Skeletal muscle satellite cell (primary cell): ENCODE data around the gene ELMO1.

ENCODE experiments used
- H3K27me3 ChIP-seq: 2 replicates; pipeline ENCODE4 v1.7.0; 2013; ENCODE audit warnings: low read length; ENCODE audit not compliant: control insufficient read depth, insufficient read depth
- H3K36me3 ChIP-seq: 2 replicates; pipeline ENCODE4 v1.7.0; 2013; ENCODE audit warnings: mild to moderate bottlenecking, control low read depth, low read length; ENCODE audit not compliant: insufficient read depth
- H3K4me1 ChIP-seq: 2 replicates; pipeline ENCODE4 v1.7.0; 2013; ENCODE audit warnings: low read length; ENCODE audit not compliant: control insufficient read depth, insufficient read depth
- H3K4me2 ChIP-seq: 2 replicates; pipeline ENCODE4 v1.7.0; 2013; ENCODE audit warnings: mild to moderate bottlenecking, low read length
- H3K4me3 ChIP-seq: 2 replicates; pipeline ENCODE4 v1.7.0; 2013; ENCODE audit warnings: low read length
- H3K9ac ChIP-seq: 2 replicates; pipeline ENCODE4 v1.7.0; 2013; ENCODE audit warnings: mild to moderate bottlenecking, low read depth, low read length, moderate library complexity
- H3K9me3 ChIP-seq: replicated peaks from 2 replicates; pipeline ENCODE4 v1.7.0; 2013; ENCODE audit warnings: mild to moderate bottlenecking, control low read depth, low read length

The ELMO1 gene

DNA sequence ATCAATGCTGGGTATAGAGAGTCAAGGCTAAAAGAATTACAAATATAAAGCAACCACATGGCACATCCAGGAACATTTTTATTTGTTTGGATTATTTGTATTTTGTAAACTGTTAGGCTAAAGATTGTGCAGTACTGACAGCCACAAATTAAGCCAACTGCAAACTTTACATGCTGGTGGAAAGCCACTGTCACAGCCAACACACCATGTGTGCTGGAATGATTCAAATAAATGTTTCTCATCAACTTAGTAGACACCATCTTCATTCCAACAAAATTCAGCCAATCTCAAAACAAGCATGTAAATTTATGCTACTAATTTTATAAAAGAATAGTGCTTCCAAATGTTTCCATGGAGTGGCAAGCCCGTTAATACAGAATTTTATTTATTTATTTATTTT, 211.8 kb downstream of the ELMO1 start:
- H3K4me2 ChIP-seq, result no peak overlapping the region
- no peak overlapping the region for H3K9ac ChIP-seq
- no peaks in the 10 kb centered on the region for H3K9me3 ChIP-seq
- H3K4me1 ChIP-seq, result no peaks in the 10 kb centered on the region
- H3K27me3 ChIP-seq, result no peaks in the 10 kb centered on the region
- H3K36me3 ChIP-seq, result no peaks in the 10 kb centered on the region
- no peak overlapping the region for H3K4me3 ChIP-seq

DNA sequence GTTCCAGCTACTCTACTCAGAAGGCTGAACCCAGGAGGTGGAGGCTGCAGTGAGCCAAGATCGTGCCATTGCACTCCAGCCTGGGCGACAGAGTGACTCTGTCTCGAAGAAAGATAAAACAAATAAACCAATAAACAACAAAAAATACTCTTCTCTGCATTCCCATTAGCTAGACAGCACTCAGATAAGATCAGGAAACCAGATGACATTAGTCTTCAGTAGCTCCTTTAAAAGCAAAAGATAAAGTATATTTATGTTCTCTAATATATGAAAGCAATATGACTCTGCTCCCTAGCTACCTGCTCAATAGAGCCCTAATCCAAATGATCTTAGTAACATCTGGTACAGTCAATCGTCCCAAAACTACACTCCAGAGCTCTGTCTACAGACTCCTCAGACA, 212.9 kb downstream of the ELMO1 start:
- Histone ChIP-seq H3K36me3 (no peaks in the 10 kb centered on the region), H3K4me2 (no peak overlapping the region), H3K27me3 (no peaks in the 10 kb centered on the region)

DNA sequence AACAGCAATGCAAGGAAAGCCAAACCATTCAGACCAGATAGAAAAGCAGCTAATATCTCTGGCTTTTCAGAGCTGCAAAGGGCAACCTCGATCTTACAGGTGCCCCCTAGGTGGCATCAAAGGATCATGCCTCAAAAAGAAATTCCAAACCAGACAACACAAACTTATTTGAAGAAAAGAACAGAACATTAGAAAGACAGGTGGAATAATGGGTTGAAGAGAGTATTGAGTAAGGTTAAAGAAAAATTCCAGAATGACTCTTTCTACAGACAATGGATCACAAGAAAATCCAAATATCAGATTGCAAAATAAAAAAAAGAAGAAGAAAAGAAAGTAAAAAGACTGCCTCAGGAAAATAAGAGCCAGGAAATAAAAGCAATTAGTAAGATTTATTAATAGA, 213.7 kb downstream of the ELMO1 start:
- H3K27me3 ChIP-seq, result no peaks in the 10 kb centered on the region
- H3K9me3 ChIP-seq, result no peaks in the 10 kb centered on the region
- no peaks in the 10 kb centered on the region for H3K36me3 ChIP-seq
- no peaks in the 10 kb centered on the region for H3K4me1 ChIP-seq
- no peak overlapping the region for H3K9ac ChIP-seq
- H3K4me2 ChIP-seq, result no peak overlapping the region
- H3K4me3 ChIP-seq, result no peak overlapping the region

More for the DNA sequence above, 212.9 kb downstream of the ELMO1 start:
- H3K9ac ChIP-seq, result no peak overlapping the region
- H3K4me1 ChIP-seq, result no peaks in the 10 kb centered on the region
- H3K4me3 ChIP-seq, result no peak overlapping the region
- H3K9me3 ChIP-seq, result no peaks in the 10 kb centered on the region

DNA sequence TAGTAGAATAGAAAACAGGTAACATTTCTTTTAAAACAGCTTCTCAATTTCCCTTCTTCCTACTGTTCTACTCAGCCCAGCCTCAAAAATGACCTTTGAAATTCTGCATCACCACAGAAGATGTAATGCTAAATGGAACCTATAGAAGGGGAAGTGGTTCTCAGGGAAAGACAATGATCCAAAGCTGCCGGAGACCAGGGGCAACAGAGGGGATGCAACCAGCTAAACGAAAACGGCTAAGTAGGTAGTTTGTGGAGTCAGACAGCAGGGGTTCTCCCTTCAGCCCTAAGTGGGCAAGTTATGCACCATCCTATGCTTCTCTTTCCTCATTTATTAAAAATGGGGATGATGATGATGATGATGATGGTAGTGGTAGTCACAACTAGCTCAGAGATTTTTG, 214.3 kb downstream of the ELMO1 start:
- Histone ChIP-seq H3K4me1 (no peaks in the 10 kb centered on the region), H3K9me3 (no peaks in the 10 kb centered on the region), H3K4me2 (no peak overlapping the region), H3K27me3 (no peaks in the 10 kb centered on the region), H3K9ac (no peak overlapping the region), H3K36me3 (no peaks in the 10 kb centered on the region), H3K4me3 (no peak overlapping the region)

DNA sequence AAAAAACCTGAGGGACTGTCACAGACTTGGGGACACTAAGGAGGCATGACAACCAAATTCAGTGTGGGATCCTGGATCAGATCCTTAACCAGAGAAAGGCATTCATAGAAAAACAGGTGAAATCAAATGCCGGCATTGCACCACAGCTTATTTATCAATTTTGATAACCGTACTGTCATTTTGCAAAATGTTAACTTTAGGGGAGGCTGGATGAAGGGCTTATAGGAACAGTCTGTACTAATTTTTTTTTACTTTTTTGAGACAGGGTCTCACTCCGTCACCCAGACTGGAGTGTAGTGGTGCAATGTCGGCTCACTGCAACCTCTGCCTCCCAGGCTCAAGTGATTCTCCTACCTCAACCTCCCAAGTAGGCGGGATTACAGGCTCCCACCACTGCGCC, 217.1 kb downstream of the ELMO1 start:
- Histone ChIP-seq H3K36me3 (no peaks in the 10 kb centered on the region), H3K27me3 (no peaks in the 10 kb centered on the region), H3K4me2 (no peak overlapping the region), H3K4me3 (no peak overlapping the region), H3K4me1 (no peaks in the 10 kb centered on the region), H3K9ac (no peak overlapping the region), H3K9me3 (no peaks in the 10 kb centered on the region)

DNA sequence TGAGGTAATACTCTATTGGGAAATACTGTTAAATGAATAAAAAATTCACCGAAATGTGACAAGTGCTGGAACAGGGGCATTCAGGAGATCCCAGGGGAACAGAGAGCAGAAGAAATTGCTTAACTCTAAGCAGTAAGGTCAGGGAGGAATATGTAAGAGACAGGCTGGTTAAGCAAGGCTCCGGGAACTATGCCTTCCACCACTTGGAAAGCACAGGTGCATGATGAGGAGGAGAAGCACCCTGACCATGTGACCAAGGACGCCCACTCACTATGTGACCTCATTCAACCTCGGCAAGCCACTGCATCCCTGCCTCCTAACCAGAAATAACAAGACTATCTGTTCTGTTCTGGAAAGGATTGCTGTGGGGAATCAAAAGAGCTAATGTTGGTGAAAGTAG, 218.4 kb downstream of the ELMO1 start:
- Histone ChIP-seq H3K27me3 (no peaks in the 10 kb centered on the region), H3K9me3 (no peaks in the 10 kb centered on the region), H3K9ac (no peak overlapping the region), H3K4me3 (no peak overlapping the region), H3K36me3 (no peaks in the 10 kb centered on the region), H3K4me1 (no peaks in the 10 kb centered on the region), H3K4me2 (no peak overlapping the region)

DNA sequence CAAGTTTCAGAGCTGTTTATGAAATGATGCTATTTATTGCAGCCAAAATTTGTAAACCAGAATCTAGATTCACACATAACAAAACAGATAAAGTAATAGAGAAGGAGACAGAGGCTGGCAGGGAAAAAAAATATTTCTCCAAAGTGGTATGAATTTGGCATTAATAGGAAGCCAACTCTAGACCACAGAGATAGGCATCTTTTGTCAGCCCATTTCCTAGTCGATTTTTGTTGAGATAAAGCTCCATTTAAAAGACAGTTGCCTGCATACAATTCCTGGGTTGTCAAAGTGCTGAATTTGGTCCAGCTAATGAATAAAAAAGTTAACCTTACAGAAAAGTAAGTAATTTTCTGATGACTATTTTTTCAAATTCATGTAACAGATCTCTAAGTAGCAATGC, 219.3 kb downstream of the ELMO1 start:
- Histone ChIP-seq H3K36me3 (no peaks in the 10 kb centered on the region), H3K4me2 (no peak overlapping the region), H3K9ac (no peak overlapping the region), H3K27me3 (peaks cover 6% of the 10 kb centered on the region), H3K4me3 (no peak overlapping the region), H3K4me1 (no peaks in the 10 kb centered on the region), H3K9me3 (no peaks in the 10 kb centered on the region)

DNA sequence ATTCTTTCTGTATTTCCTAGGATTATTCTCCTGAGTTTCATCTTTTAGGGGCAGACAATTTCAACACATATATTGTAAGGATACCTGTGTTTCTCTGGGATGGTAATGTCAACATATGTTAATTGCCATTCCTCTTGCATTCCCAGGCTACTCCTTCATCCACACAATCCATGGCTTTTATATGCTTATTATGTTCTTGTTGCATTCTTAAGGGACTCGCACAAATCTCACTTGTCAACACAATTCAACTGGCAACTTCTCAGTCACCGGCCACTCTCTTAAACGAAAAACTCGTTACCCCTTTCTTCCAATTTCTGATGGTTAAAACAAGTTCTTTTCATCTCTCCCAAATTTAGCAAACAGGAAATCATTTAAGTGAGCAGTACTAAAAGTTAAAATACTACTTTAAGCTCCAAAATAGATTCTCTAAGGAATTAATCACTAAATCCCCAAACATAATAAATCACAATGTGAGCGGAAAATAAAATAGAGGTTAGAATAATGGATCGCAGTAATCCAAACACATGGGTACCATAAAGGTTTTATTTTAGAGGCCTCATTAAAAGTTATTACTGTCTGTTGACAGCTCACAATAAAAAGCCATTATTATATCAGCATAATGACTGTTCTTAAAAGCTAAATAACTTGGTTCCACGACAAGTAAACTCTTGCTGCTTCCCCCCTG, 223.2 kb downstream of the ELMO1 start:
- Histone ChIP-seq H3K36me3 (no peaks in the 10 kb centered on the region), H3K9ac (no peak overlapping the region), H3K4me3 (no peak overlapping the region), H3K27me3 (peaks cover 8% of the 10 kb centered on the region), H3K9me3 (no peaks in the 10 kb centered on the region), H3K4me2 (no peak overlapping the region), H3K4me1 (no peaks in the 10 kb centered on the region)

DNA sequence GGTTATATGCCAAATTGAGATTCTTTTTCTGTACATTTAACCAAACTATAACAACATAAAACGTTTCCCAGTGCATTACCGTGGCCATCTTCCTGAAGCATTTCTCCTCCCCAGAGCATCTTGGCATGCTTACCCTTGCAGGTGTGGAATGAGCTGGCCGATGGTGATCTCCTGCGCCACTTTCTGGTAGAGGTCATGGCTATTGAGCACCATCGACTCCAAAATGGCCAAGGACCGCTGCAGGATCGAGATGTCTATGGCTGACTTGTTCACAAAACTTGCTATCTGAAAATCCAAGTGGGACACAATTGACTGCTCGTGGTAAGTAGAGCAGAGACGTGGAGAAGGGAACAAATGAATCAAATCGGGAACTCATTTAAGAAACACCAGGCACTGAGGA, 223.9 kb downstream of the ELMO1 start:
- Histone ChIP-seq H3K9ac (no peak overlapping the region), H3K4me2 (no peak overlapping the region), H3K36me3 (no peaks in the 10 kb centered on the region), H3K4me1 (no peaks in the 10 kb centered on the region), H3K27me3 (peaks cover 8% of the 10 kb centered on the region), H3K9me3 (no peaks in the 10 kb centered on the region), H3K4me3 (no peak overlapping the region)

DNA sequence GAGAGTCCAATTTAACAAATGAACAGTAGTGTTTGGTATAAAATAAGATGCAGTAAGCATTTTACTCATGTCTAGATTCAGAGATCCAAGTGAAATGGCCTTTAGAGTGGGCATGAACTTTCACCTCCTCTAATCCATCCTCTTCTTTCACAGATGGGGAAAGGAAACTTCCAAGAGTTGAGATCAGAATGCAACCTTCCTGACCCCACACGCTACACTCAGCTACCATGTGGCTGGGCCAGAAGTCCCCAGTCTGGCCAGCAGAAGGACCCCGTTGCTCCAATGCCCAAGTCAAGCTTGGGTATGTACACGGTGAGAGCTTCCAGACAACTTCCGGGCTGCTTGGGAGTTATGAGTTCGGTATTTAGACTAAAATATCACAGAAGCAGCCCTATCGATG, 228.0 kb downstream of the ELMO1 start:
- Histone ChIP-seq H3K4me3 (no peak overlapping the region), H3K4me1 (no peaks in the 10 kb centered on the region), H3K36me3 (no peaks in the 10 kb centered on the region), H3K9ac (no peak overlapping the region), H3K9me3 (no peaks in the 10 kb centered on the region), H3K27me3 (peaks cover 8% of the 10 kb centered on the region), H3K4me2 (no peak overlapping the region)

DNA sequence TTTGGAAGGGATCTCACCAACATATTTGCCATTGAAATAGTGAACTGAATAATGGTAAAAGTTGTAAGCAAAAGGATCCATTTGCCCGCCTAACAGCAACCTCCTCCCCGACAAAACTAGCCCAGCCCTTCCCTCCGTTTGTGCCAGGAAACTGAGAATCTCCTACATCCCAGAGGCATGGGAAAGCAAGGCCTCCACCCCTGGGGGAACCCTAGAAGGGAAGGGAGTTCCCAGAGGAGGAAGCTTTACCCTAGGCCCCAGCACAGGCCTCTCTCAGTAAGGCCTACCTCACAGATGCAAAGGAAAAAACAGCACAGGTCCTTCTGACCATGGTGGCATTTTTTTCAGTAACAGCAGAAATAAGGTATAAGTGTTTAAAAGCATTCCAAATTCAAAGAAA, 229.7 kb downstream of the ELMO1 start:
- no peak overlapping the region for H3K4me3 ChIP-seq
- H3K36me3 ChIP-seq, result no peaks in the 10 kb centered on the region
- peaks cover 2% of the 10 kb centered on the region for H3K27me3 ChIP-seq
- no peak overlapping the region for H3K9ac ChIP-seq
- no peaks in the 10 kb centered on the region for H3K9me3 ChIP-seq
- H3K4me2 ChIP-seq, result no peak overlapping the region
- no peaks in the 10 kb centered on the region for H3K4me1 ChIP-seq

DNA sequence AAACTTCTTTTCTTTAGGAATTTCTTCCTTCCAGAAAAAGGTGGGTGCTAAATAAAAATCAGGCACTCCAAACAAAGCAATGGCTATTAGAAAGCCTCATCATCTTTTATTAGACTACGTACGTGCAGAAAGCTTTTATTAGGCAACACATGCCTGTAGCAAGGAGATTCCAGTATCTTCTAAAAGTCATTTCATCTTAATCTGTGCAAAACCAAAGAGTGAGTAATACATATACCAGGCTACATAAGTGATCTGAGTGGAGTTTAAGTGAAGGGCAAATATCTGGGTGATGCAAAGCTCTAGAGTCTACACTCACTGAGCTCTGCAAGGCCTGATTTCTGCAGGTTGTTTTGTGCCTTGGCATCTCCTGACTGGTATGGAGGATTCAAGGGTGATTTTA, 231.7 kb downstream of the ELMO1 start:
- H3K9ac ChIP-seq, result no peak overlapping the region
- no peaks in the 10 kb centered on the region for H3K4me1 ChIP-seq
- H3K27me3 ChIP-seq, result no peaks in the 10 kb centered on the region
- no peaks in the 10 kb centered on the region for H3K9me3 ChIP-seq
- H3K4me2 ChIP-seq, result no peak overlapping the region
- H3K36me3 ChIP-seq, result no peaks in the 10 kb centered on the region
- H3K4me3 ChIP-seq, result no peak overlapping the region
